Activated naive CD8-positive, alpha-beta T cell treated with anti-CD3 and anti-CD28 coated beads, Interleukin-2, amount 50 U/mL, for 24 hours (primary cell): ENCODE measurements around the gene ZNF655.
"Not testable (repeated sequence)": the region's sequence is repeated elsewhere in the genome, so short reads cannot be mapped to it uniquely, and the experiment has no call there.

Experiments
- ATAC-seq: fragments of 150-1000 bp; cut with Tn5 transposase; one replicate; pipeline ENCODE4 v1.10.0; 2021
- DNase-seq: peaks from one replicate; pipeline ENCODE4 v3.0.0; 2021
- H3K27ac Mint-ChIP-seq: one replicate; pipeline ENCODE4 v1.8.0; 2021; ENCODE audit warnings: mild to moderate bottlenecking, mixed read lengths
- H3K27me3 Mint-ChIP-seq: one replicate; pipeline ENCODE4 v1.8.0; 2021; ENCODE audit warnings: mixed read lengths
- H3K36me3 Mint-ChIP-seq: one replicate; pipeline ENCODE4 v1.8.0; 2021; ENCODE audit warnings: low read depth, mixed read lengths
- H3K4me1 Mint-ChIP-seq: one replicate; pipeline ENCODE4 v1.8.0; 2021; ENCODE audit warnings: mixed read lengths
- H3K4me3 Mint-ChIP-seq: one replicate; pipeline ENCODE4 v1.8.0; 2021; ENCODE audit warnings: mild to moderate bottlenecking, moderate library complexity, mixed read lengths
- H3K9me3 Mint-ChIP-seq: one replicate; pipeline ENCODE4 v1.8.0; 2021; ENCODE audit warnings: mixed read lengths

ZNF655 gene, protein sequence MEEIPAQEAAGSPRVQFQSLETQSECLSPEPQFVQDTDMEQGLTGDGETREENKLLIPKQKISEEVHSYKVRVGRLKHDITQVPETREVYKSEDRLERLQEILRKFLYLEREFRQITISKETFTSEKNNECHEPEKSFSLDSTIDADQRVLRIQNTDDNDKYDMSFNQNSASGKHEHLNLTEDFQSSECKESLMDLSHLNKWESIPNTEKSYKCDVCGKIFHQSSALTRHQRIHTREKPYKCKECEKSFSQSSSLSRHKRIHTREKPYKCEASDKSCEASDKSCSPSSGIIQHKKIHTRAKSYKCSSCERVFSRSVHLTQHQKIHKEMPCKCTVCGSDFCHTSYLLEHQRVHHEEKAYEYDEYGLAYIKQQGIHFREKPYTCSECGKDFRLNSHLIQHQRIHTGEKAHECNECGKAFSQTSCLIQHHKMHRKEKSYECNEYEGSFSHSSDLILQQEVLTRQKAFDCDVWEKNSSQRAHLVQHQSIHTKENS

DNA sequence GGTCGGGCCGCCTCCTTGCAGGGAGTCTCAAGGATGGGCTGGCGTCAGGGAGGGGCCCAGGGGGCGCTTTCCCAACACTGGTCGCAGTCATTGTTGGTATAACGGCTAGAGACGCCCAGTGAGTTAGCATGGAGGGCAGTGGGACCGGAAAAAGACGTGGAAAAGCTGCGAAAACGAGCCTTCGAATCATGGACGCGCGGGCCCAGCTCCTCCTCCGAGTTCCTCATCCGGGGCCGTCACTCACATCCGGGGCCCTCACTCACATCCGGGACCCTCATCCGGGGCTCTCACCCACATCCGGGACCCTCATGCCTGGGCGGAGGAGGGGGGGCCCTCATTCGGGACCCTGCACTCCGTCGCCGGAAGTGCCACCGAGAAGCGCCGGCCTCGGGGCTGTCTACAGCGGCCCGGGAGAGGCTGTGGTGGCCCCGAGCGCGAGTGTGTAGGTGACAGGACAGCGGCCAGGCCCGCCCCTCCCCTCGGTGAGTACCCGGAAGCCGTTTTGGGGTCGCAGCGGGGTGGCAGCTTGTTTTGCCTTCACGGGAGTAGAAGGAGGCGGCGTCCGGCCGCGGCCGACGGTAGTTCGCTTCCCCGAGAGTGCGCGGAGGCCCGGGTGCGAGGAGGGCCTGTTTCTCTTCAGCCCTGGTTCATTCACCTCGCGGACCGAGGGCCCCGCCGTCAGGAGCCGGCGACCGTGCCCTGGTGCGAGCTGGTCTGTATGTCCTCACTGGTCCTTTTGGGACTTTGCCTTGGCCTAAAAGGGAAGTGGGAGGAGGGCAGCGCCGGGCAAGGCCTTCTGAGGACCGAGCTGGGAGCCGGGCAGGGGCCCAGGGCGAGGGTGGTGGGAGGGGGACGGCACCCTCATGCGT lies at the start of gene ZNF655:
Gene ZNF655, plus strand, starts transcription at position 337 of the 869 bp plus-strand sequence. CDS start 1,918 bp downstream, outside the sequence.
- H3K4me3 Mint-ChIP-seq, result peak within 1 kb of the TSS; percentile 94
- H3K4me1 Mint-ChIP-seq, result peaks cover 48% of the 10 kb centered on the region
- no peaks in the 10 kb centered on the region for H3K9me3 Mint-ChIP-seq
- ATAC-seq, result peak; percentile 82
- DNase-seq, result peak; percentile 91
- peaks cover 48% of the 10 kb centered on the region for H3K36me3 Mint-ChIP-seq
- H3K27ac Mint-ChIP-seq, result peak within 1 kb of the TSS; percentile 91
- no peaks in the 10 kb centered on the region for H3K27me3 Mint-ChIP-seq

DNA sequence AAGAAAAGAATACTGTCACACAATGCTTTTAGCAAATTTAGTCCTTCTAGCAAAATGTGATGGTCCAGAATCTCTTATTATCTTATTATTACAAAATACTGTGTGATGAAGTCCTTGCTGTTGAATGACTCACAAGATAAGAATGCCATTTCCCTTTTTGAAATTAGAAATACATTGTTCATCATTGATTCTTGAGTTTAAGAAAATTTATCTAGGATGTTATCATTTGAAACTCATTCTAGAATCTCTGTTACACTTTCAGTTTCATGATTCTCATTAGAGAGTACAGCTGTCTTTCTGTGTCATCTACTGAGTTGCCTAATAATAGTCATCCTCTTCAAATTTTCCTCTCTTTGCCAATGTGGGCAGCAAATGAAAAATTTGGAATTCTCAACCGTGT lies 44.4 kb upstream of the ZNF655 start:
- Mint-ChIP-seq H3K4me3 (no peak overlapping the region), H3K9me3 (no peaks in the 10 kb centered on the region), H3K4me1 (peaks cover 6% of the 10 kb centered on the region), H3K36me3 (peaks cover 29% of the 10 kb centered on the region), H3K27ac (no peak overlapping the region), H3K27me3 (no peaks in the 10 kb centered on the region)
- DNase-seq (no peak), ATAC-seq (no peak)

DNA sequence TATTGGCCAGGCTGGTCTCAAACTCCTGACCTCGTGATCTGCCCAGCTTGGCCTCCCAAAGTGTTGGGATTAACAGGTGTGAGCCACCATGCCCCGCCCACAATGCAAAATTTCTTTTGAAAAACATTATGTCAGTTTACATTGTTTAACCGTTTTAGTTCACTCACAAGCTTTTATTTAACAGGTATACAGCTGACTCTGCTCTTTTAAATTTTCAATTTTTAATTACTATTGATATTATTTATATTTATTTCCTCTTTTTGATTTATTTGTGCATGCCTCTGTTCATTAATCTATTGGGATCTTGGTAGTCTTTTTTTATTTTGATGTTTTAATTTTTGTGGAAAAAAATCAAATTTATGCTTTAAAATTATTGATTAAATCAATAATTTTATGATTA lies 37.0 kb upstream of the ZNF655 start:
- no peak for DNase-seq
- Mint-ChIP-seq H3K4me3 (no peak overlapping the region), H3K9me3 (no peaks in the 10 kb centered on the region), H3K27ac (no peak overlapping the region), H3K36me3 (peaks cover 26% of the 10 kb centered on the region), H3K4me1 (no peaks in the 10 kb centered on the region), H3K27me3 (no peaks in the 10 kb centered on the region)
- ATAC-seq, result no peak

DNA sequence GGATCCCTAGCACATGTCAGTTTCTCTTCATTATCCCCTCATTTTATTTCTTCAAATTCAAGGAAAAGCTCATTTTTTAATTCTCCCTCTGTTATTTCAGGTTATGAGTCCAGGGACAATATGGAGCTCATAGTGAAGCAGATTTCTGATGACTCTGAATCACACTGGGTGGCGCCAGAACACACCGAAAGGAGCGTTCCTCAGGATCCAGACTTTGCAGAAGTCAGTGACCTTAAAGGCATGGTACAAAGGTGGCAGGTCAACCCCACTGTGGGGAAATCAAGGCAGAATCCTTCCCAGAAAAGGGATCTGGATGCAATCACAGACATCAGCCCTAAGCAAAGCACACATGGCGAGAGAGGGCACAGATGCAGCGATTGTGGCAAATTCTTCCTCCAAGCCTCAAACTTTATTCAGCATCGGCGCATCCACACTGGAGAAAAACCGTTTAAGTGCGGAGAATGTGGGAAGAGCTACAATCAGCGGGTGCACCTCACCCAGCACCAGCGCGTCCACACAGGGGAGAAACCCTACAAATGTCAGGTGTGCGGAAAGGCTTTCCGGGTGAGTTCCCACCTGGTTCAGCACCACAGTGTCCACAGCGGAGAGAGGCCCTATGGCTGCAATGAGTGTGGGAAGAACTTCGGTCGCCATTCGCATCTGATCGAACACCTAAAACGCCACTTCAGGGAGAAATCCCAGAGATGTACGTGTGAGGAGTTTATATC lies 32.6 kb upstream of the ZNF655 start:
- peak; percentile 59 for ATAC-seq
- no peaks in the 10 kb centered on the region for H3K4me1 Mint-ChIP-seq
- no peak overlapping the region for H3K27ac Mint-ChIP-seq
- no peak overlapping the region for H3K4me3 Mint-ChIP-seq
- DNase-seq, result peak; percentile 23
- H3K9me3 Mint-ChIP-seq, result peaks cover 16% of the 10 kb centered on the region
- peaks cover 58% of the 10 kb centered on the region for H3K36me3 Mint-ChIP-seq
- H3K27me3 Mint-ChIP-seq, result no peaks in the 10 kb centered on the region

DNA sequence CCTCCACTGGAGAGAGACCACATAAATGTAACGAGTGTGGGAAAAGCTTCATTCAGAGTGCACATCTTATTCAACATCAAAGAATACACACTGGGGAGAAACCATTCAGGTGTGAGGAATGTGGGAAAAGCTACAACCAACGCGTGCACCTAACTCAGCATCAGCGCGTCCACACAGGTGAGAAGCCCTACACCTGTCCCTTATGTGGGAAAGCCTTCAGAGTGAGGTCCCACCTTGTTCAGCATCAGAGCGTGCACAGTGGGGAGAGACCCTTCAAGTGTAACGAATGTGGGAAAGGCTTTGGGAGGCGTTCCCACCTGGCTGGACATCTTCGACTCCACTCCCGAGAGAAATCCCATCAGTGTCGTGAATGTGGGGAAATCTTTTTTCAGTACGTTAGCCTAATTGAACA lies 27.1 kb upstream of the ZNF655 start:
- ATAC-seq (no peak), DNase-seq (no peak)
- Mint-ChIP-seq H3K4me3 (no peak overlapping the region), H3K4me1 (no peaks in the 10 kb centered on the region), H3K36me3 (peaks cover 73% of the 10 kb centered on the region), H3K9me3 (peaks cover 47% of the 10 kb centered on the region), H3K27me3 (no peaks in the 10 kb centered on the region), H3K27ac (no peak overlapping the region)

DNA sequence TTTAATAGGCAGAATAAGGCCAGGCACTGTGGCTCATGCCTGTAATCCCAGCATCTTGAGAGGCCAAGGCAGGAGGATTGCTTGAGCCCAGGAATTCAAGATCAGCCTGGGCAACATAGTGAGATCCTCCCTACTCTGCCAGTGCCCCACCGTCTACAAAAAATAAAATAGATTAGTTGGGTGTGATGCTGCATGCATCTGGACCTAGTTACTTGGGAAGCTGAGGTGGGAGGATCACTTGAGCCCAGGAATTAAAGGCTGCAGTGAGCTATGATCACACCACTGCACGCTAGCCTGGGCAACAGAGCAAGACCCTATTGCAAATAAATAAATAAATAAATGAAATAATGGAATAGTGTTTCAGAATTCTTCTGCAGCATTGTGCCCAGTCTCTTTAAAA lies 22.8 kb upstream of the ZNF655 start:
- peaks cover 40% of the 10 kb centered on the region for H3K9me3 Mint-ChIP-seq
- H3K4me3 Mint-ChIP-seq, result no peak overlapping the region
- ATAC-seq (no peak), DNase-seq (no peak)
- H3K27ac Mint-ChIP-seq, result no peak overlapping the region
- no peaks in the 10 kb centered on the region for H3K27me3 Mint-ChIP-seq
- H3K4me1 Mint-ChIP-seq, result no peaks in the 10 kb centered on the region
- H3K36me3 Mint-ChIP-seq, result peaks cover 41% of the 10 kb centered on the region

DNA sequence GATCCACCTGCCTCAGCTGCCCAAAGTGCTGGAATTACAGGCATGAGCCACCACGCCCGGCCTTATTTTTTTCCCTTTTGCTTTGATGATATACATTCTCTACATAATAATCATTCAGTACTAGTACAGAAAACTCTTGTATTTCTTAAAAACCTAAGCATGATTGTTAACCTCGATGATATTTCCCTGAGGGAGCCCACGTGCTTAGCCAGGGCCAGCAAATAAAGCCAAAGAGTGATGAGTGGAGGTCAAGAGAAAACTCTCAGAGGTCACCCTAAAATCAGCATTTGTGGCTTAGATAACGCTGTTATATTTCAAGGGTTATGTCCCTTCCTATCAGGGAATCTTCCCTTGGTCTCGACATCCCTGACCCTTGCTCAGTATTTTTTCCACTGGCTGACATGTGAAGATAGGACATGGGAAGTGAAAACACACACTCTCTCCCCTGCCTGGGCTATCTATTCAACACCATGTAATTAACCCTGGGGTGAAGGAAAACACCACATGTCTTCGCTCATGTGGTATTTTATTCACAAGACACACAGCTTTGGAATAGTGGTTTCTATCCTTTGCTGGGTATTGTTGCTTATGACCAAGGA lies 19.1 kb upstream of the ZNF655 start:
- peaks cover 15% of the 10 kb centered on the region for H3K36me3 Mint-ChIP-seq
- ATAC-seq (no peak), DNase-seq (no peak)
- H3K27ac Mint-ChIP-seq, result no peak overlapping the region
- H3K4me1 Mint-ChIP-seq, result no peaks in the 10 kb centered on the region
- peaks cover 25% of the 10 kb centered on the region for H3K9me3 Mint-ChIP-seq
- no peak overlapping the region for H3K4me3 Mint-ChIP-seq
- H3K27me3 Mint-ChIP-seq, result no peaks in the 10 kb centered on the region

DNA sequence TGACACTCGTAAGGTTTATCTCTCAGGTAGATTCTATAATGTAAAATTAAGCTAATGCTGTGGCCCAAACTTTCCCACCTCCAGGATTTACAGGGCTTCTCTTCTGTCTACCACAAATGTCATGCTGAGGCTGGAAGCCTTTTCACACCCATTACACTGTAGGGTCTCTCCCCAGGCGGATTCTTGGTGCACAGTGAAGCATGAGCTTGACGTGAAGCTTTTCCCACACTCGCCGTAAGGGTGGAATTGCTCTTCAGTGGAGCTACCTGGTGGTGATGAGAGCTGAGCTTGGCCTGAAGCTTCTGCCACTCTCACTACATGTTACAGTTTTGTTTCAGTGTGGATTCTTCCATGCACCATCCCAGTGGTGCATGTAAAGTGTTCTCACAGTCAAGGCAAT lies 17.9 kb upstream of the ZNF655 start:
- H3K27ac Mint-ChIP-seq, result no peak overlapping the region
- no peak for ATAC-seq
- no peak for DNase-seq
- H3K4me1 Mint-ChIP-seq, result no peaks in the 10 kb centered on the region
- H3K9me3 Mint-ChIP-seq, result peaks cover 21% of the 10 kb centered on the region
- H3K27me3 Mint-ChIP-seq, result no peaks in the 10 kb centered on the region
- no peak overlapping the region for H3K4me3 Mint-ChIP-seq
- peaks cover 13% of the 10 kb centered on the region for H3K36me3 Mint-ChIP-seq

DNA sequence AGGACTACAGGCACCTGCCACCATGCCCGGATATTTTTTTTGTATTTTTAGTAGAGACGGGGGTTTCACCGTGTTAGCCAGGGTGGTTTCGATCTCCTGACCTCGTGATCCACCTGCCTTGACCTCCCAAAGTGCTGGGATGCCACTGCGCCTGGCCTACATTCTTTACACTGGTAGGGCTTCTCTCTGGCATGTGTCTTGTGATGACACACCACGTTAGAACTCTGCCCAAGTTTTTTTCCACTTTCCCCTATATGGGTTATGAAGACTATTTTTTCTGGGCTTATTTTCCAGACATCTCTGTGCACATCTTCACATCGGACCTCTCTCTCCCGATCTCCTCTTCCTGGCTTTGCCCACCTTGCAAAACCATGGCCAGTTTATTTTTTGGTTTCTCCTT lies 17.2 kb upstream of the ZNF655 start:
- Mint-ChIP-seq H3K27ac (no peak overlapping the region), H3K36me3 (peaks cover 13% of the 10 kb centered on the region), H3K9me3 (peaks cover 21% of the 10 kb centered on the region), H3K4me3 (no peak overlapping the region), H3K27me3 (no peaks in the 10 kb centered on the region), H3K4me1 (no peaks in the 10 kb centered on the region)
- ATAC-seq, result no peak
- DNase-seq, result no peak

DNA sequence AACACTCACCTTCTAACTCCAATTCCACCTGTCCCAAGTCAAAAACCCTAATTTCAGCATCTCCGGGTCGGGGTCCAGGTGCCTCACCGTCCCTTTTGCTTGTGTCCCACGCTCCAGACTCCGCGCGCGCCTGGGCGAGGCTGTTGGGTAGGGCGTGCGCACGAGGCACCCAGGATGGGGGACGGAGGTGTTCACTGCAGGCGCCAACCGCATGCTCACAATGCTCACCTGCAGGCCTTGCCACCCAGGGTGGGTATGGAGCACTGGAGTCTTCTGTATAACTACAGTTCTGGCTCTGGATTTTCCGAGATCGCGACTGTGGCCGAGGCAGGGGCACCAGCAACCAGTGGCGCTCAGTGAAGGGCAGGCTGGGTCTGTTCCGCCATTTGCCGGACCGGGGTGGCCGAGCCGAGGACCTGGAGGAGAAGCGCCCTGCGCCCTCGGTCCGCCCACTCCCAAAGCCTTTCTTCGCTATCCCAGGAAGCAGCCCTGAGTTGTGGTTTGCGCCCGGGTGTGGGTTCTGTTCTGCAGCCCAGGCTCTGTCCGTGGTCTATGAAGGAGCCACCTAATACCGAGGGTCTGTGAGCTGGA lies 15.3 kb upstream of the ZNF655 start:
- Mint-ChIP-seq H3K9me3 (peaks cover 22% of the 10 kb centered on the region), H3K36me3 (peaks cover 25% of the 10 kb centered on the region), H3K4me3 (no peak overlapping the region), H3K4me1 (no peaks in the 10 kb centered on the region), H3K27ac (no peak overlapping the region), H3K27me3 (no peaks in the 10 kb centered on the region)
- DNase-seq, result no peak
- ATAC-seq, result no peak

DNA sequence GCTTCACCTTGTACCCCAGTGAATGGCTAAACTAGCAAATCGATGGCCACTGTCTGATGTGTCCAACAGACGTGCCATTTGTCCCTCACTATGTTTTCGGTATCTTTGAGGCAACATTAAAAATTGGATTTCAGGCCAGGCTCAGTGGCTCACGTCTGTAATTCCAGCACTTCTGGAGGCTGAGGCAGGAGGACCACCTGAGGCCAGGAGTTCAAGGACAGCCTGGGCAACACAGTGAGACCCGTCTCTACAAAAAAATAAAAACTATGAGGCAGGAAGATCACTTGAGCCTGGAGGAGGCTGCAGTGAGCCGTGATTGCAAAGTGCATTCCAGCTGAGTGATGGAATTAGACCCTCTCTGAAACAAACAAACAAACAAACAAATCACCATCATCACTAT lies 14.5 kb upstream of the ZNF655 start:
- H3K36me3 Mint-ChIP-seq, result peaks cover 30% of the 10 kb centered on the region
- H3K27me3 Mint-ChIP-seq, result no peaks in the 10 kb centered on the region
- peaks cover 22% of the 10 kb centered on the region for H3K9me3 Mint-ChIP-seq
- H3K4me1 Mint-ChIP-seq, result no peaks in the 10 kb centered on the region
- DNase-seq (no peak), ATAC-seq (no peak)
- H3K27ac Mint-ChIP-seq, result no peak overlapping the region
- no peak overlapping the region for H3K4me3 Mint-ChIP-seq

DNA sequence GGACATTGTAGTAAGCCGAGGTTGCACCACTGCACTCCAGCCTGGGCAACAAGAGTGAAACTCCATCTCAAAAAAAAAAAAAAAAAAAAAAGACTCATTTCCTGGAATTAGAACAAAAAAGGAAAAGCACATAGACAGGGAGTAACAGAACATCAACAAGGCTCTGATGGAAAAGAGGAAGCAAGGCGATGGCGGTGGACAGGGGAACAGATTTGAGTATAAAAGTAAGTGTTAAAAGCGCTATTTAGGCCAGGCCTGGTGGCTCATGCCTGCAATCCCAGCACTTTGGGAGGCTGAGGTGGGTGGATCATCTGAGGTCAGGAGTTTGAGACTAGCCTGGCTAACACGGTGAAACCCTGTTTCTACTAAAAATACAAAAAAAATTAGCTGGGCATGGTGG lies 13.1 kb upstream of the ZNF655 start:
- not testable (repeated sequence) for DNase-seq, ATAC-seq, H3K27ac Mint-ChIP-seq, H3K4me1 Mint-ChIP-seq, H3K4me3 Mint-ChIP-seq, H3K27me3 Mint-ChIP-seq
- peaks cover 33% of the 10 kb centered on the region for H3K36me3 Mint-ChIP-seq
- peaks cover 21% of the 10 kb centered on the region for H3K9me3 Mint-ChIP-seq

DNA sequence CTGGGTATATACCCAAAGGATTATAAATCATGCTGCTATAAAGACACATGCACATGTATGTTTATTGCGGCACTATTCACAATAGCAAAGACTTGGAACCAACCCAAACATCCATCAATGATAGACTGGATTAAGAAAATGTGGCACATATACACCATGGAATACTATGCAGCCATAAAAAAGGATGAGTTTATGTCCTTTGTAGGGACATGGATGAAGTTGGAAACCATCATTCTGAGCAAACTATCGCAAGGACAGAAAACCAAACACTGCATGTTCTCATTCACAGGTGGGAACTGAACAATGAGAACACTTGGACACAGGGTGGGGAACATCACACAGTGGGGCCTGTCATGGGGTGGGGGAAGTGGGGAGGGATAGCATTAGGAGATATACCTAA lies 8.9 kb upstream of the ZNF655 start:
- ATAC-seq, H3K4me3 Mint-ChIP-seq, H3K27me3 Mint-ChIP-seq: not testable (repeated sequence)

DNA sequence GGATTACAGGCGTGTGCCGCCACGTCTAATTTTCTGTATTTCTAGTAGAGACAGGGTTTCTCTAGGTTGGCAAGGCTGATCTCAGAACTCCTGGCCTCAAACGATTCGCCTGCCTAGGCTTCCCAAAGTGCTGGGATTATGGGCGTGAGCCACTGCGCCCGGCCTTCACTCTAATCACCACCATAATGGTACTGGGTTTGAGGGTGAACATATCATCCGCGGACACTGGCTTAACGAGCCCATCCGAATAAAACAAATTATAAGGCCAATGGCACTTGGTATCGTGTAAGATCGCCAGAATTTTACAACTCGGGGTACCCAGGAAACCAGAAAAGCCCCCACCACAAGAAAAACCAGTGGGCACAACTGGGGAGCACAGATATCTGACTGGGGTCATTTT lies 7.1 kb upstream of the ZNF655 start:
- H3K27ac Mint-ChIP-seq, result peak overlapping the region; percentile 75
- H3K4me1 Mint-ChIP-seq, result peaks cover 19% of the 10 kb centered on the region
- H3K4me3 Mint-ChIP-seq, result peak overlapping the region; percentile 84
- ATAC-seq (no peak), DNase-seq (no peak)
- H3K27me3 Mint-ChIP-seq, result no peaks in the 10 kb centered on the region
- peaks cover 38% of the 10 kb centered on the region for H3K36me3 Mint-ChIP-seq
- H3K9me3 Mint-ChIP-seq, result peaks cover 5% of the 10 kb centered on the region

More for the DNA sequence above, 8.9 kb upstream of the ZNF655 start:
- H3K9me3 Mint-ChIP-seq, H3K27ac Mint-ChIP-seq, DNase-seq: not testable (repeated sequence)
- peaks cover 30% of the 10 kb centered on the region for H3K36me3 Mint-ChIP-seq
- H3K4me1 Mint-ChIP-seq, result peaks cover 15% of the 10 kb centered on the region
